A549 (cell line): ENCODE data around the gene RPL21.

Source experiments
- BHLHE40 ChIP-seq: IDR thresholded peaks from 2 replicates; pipeline ENCODE4 v1.6.1; 2012; ENCODE audit warnings: low read depth, low read length, inconsistent platforms
- EP300 ChIP-seq, 2 experiments: fragments of >200 bp; sonication (Bioruptor Twin); formaldehyde crosslinking; IDR thresholded peaks; 2 replicates in 1 of 2; 3 replicates in 1 of 2; pipeline ENCODE4 v1.6.1; 2016 to 2017
- FOSL2 ChIP-seq, 2 experiments: fragments of 450-650 bp in 1 of 2; fragments of >200 bp in 1 of 2; sonication (Bioruptor Twin) in 1 of 2; formaldehyde crosslinking; IDR thresholded peaks; 2 replicates each; pipeline versions ENCODE4 v1.5.0 to v1.6.1; 2016 to 2020; ENCODE audit warnings: mild to moderate bottlenecking in 1 of 2, moderate library complexity in 1 of 2
- JUNB ChIP-seq: fragments of >200 bp; sonication (Bioruptor Twin); formaldehyde crosslinking; IDR thresholded peaks from 2 replicates; pipeline ENCODE4 v1.6.1; 2016
- MAFK ChIP-seq: fragments of 450-650 bp; IDR thresholded peaks from 2 replicates; pipeline ENCODE4 v1.6.1; 2014; ENCODE audit not compliant: partially characterized antibody
- NPAS2 ChIP-seq: fragments of 250-450 bp; sonication (Bioruptor Pico); IDR thresholded peaks from 2 replicates; pipeline ENCODE4 v1.8.0; 2022; ENCODE audit warnings: mild to moderate bottlenecking, moderate library complexity, borderline replicate concordance
- POLR2A ChIP-seq: IDR thresholded peaks from 2 replicates; pipeline ENCODE4 v1.6.1; 2012; ENCODE audit warnings: mild to moderate bottlenecking, low read length
- RAD21 ChIP-seq, 2 experiments: fragments of >200 bp in 1 of 2; sonication (Bioruptor Twin) in 1 of 2; formaldehyde crosslinking in 1 of 2; IDR thresholded peaks in 1 of 2; conservative IDR thresholded peaks in 1 of 2; 2 replicates in 1 of 2; 3 replicates in 1 of 2; pipeline ENCODE4 v1.6.1; 2012 to 2018; ENCODE audit warnings: inconsistent platforms in 1 of 2
- TF ChIP-seq, protein P1 (sequence below): IDR thresholded peaks from 2 replicates; pipeline ENCODE4 v1.6.1; 2012
- TF ChIP-seq, protein P2 (sequence below): fragments of >200 bp; sonication (Bioruptor Twin); formaldehyde crosslinking; IDR thresholded peaks from 3 replicates; pipeline ENCODE4 v1.5.1; 2016
- TF ChIP-seq, protein P3 (sequence below): fragments of >200 bp; sonication (Bioruptor Twin); formaldehyde crosslinking; IDR thresholded peaks from 3 replicates; pipeline ENCODE4 v1.6.1; 2016

DNA sequence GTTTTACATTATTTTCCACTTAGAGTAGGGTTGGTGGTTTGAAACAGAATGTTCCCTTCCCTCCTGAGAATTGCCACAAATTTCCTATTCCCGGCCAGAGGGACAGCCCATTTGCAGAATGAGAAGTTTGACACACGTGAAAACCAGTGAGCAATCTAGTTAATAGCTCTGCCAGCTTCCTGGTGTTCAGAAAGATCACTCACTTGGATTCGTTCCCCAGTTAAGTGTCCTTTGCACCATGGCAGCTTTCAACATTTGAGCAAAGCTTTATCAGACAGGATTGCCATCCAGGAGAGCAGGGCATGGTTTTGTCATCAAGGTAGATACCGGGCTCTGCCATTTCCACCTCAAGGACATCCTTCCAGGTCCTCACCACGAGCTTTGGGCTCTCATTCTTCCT is 47.5 kb downstream of the RPL21 start:
- TF ChIP-seq, protein P1, sequence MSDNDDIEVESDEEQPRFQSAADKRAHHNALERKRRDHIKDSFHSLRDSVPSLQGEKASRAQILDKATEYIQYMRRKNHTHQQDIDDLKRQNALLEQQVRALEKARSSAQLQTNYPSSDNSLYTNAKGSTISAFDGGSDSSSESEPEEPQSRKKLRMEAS, result no peak
- no peak for TF ChIP-seq RAD21 (conservative IDR thresholded peaks at IDR 0.05 in 1 of 2, IDR thresholded peaks at IDR 0.05 in 1 of 2)
- TF ChIP-seq, protein P2, sequence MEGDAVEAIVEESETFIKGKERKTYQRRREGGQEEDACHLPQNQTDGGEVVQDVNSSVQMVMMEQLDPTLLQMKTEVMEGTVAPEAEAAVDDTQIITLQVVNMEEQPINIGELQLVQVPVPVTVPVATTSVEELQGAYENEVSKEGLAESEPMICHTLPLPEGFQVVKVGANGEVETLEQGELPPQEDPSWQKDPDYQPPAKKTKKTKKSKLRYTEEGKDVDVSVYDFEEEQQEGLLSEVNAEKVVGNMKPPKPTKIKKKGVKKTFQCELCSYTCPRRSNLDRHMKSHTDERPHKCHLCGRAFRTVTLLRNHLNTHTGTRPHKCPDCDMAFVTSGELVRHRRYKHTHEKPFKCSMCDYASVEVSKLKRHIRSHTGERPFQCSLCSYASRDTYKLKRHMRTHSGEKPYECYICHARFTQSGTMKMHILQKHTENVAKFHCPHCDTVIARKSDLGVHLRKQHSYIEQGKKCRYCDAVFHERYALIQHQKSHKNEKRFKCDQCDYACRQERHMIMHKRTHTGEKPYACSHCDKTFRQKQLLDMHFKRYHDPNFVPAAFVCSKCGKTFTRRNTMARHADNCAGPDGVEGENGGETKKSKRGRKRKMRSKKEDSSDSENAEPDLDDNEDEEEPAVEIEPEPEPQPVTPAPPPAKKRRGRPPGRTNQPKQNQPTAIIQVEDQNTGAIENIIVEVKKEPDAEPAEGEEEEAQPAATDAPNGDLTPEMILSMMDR, result no peak
- TF ChIP-seq, protein P3, sequence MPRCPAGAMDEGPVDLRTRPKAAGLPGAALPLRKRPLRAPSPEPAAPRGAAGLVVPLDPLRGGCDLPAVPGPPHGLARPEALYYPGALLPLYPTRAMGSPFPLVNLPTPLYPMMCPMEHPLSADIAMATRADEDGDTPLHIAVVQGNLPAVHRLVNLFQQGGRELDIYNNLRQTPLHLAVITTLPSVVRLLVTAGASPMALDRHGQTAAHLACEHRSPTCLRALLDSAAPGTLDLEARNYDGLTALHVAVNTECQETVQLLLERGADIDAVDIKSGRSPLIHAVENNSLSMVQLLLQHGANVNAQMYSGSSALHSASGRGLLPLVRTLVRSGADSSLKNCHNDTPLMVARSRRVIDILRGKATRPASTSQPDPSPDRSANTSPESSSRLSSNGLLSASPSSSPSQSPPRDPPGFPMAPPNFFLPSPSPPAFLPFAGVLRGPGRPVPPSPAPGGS, result no peak
- no peak for TF ChIP-seq MAFK
- no peak for TF ChIP-seq NPAS2
- TF ChIP-seq FOSL2 (IDR thresholded peaks at IDR 0.05), result no peak
- no peak for TF ChIP-seq FOSL2 (CRISPR knock-in tag; IDR thresholded peaks at IDR 0.05)
- no peak for TF ChIP-seq JUNB
- TF ChIP-seq POLR2A, result no peak
- no peak for TF ChIP-seq BHLHE40
- TF ChIP-seq EP300 (IDR thresholded peaks at IDR 0.05), result no peak
